T-helper 1 cell treated with Interleukin-12 subunit alpha and Interleukin-12 subunit beta and Interleukin-4 antibody, amounts not matched to agents 30 ng/mL and 1 ng/mL, for 36 hours (primary cell): ENCODE results near the gene GARIN6. TPM values are rescaled to one million over a fixed set of nuclear protein-coding genes. Genes with fewer than 3 reads are reported as not detected.
"Not testable (repeated sequence)": the region's sequence is repeated elsewhere in the genome, so short reads cannot be mapped to it uniquely, and the experiment has no call there.

Source experiments
- intact Hi-C: fragments of 100-400 bp; cut with micrococcal nuclease; formaldehyde crosslinking; loops from one replicate; pipeline ENCODE4 v1.15.1; 2024
- total RNA-seq: library from RNA; stranded (reverse); gene quantifications from 2 replicates; pipeline ENCODE4 v1.2.3, GENCODE V29; 2022

The GARIN6 gene
- not detected in 2 replicates for total RNA-seq

DNA sequence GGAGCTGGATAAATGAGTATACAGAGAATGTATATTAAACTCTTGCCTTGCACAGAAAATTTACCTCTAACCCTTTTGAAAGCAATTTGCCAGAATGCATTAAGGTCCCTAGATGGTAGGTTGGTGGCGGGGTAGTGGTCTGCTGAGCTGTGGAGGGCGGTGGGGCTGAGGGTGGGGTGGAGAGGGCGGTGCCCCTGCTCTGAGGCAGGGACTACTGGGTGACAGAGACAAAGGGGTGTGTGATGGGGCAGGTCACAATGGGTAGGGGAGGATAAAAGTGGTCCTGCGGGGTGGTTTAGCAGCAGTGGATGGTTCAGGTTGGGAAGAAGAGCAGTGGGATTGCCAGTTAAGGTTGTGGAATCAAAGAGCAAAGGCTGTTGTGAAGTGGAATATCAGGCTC is at the start of gene GARIN6:
GARIN6 (plus strand) TSS at position 301 of the 400 bp plus-strand sequence. CDS start 422 bp downstream, outside the sequence.
- intact Hi-C loops: no loop called here

GRCh38 chr12:99598785-99599184 is 48.8 kb upstream of the GARIN6 start:
- intact Hi-C loops: no loop called here

DNA sequence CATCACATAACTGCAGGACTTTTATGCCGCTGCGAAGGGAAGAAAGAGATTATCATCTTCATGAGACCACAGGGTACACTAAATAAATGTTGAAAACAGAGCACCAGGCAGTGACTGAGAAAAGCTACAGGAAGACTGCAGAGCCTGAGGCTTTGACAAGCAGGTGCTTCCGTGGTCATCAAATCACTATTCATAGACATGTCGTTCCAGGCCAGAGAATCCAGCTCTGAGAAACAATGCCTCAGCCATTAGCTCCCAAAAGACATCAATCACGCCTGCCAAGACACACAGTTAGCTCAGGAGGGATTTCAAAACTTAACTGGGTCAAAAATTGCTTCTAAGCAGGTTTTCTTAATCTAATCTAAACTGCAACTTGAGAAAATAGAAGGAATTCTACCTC is 47.2 kb upstream of the GARIN6 start:
- intact Hi-C loops: no loop called here

DNA sequence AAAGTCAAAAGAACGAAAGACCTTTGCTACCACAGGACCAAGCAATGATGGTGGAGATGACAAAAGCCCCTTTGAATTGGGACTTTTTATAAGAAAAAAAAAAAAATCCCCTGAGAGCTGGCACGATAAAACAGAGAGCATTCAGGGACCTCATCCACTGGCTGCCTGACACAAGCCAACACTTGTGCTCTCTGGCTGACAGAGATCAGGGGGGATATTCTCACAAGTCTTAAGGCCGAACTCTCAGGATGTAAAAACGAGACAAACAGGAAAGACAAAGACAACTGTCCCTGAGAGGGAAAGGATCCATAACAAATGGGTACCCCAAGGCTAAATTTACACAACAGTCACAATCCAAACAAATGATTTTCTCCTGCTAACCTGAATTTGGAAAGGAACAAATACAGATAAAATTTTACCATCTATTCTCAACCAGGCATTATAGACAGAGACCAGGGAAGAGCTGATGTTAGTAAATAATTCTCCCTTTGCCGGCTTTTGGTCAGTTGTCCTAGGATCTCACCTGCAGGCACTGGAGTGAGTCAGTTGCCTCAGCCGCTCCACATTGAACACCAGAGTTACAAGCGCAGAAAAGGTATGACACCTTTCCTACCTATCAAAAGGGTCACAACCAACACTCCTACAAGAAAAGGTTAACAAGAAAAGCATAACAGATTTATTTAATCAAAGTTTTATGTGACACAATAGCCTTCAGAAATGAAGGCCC is 37.9 kb upstream of the GARIN6 start:
- intact Hi-C loops: no loop called here

DNA sequence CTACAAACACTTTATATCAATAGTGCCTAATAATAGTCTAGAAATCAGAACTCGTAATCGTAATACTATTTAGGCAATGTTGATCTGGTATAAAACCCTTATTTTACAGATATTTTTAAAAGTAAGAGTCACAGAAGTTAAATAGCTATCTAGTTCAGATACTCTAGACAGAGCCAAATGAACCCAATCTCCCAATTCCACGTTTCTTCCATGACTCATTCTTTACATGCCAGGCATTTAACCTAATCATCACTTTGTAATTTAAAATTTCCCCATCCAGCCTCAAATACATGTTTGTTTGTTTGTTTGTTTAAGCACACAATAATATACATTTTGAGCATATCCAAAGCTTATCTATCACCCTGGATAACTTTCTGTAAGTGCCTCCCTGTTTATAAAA is 36.4 kb upstream of the GARIN6 start:
- intact Hi-C loops: no loop called here

DNA sequence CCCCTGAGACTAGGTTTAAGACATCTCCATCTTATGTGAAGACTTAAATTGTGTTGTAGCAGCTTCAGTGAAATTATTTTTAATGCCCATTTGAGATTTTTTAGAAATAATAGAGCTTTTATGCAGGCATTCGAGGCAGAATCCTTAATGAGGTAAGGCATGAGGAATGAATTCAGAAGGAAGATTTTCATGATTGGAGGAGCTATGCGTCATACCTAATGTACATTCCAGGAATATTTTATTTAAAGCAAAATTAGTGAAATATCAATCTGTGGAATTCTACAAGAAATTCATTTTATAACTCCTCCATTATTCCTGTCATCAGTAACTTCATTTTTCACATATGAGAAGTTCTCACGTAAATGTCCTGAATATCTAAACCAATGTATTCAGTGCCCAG is 36.0 kb upstream of the GARIN6 start:
- intact Hi-C loops: no loop called here

GRCh38 chr12:99618657-99619056 is 28.9 kb upstream of the GARIN6 start:
- intact Hi-C loops: no loop called here

GRCh38 chr12:99619389-99620158 is 28.0 kb upstream of the GARIN6 start:
- intact Hi-C loops: loop anchor here (1.0 kb wide), 1 partner anchor 232 kb away; no protein-coding TSS in a partner anchor

DNA sequence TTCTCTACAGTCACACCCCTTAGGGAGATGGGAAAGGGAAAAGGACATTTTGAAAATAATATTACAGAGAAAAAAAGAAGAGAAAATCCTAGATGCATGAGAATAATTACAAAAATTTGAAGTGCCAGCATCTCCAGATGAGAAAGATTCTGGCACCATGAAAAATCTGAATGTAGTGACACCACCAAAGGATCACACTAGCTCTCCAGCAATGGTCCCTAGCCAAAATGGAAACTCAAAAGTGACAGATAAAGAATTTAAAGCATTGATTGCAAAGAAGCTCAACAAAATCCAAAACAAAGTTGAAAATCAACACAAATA is 27.4 kb upstream of the GARIN6 start:
- intact Hi-C loops: loop anchor here (1.0 kb wide), 1 partner anchor 233 kb away; no protein-coding TSS in a partner anchor

DNA sequence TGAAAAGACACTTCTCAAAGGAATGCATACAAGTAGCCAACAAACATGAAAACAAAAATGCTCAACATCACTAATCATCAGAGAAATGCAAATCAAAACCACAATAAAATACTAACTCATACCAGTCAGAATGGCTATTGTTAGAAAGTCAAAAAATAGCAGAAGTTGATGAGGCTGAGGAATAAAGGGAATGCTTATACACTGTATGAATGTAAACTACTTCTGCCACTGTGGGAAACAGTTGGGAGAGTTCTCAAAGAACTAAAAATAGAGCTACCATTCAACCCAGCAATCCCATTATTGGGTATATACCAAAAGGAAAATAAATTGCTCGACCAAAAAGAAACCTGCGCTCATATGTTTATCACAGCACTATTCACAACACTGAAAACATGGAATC is 23.0 kb upstream of the GARIN6 start:
- intact Hi-C loops: not testable (repeated sequence)

DNA sequence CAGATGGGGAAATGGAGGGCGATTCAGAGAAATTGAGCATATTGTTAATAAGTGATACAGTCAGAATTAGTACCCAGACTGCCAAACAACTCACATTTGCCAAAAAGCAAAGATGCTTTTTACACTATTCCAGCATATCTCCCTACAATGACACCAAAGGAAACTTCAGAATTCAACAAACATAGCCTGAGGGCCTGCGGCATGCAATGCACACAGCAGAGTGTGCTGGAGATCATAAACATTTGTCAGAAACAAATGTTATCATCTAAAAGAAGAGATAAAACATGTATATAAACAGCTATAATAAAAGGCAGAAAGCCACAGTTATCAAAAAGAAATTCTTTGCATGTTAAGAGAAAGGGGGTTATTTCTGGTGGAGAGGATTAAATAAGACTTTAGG is 20.1 kb upstream of the GARIN6 start:
- intact Hi-C loops: no loop called here

DNA sequence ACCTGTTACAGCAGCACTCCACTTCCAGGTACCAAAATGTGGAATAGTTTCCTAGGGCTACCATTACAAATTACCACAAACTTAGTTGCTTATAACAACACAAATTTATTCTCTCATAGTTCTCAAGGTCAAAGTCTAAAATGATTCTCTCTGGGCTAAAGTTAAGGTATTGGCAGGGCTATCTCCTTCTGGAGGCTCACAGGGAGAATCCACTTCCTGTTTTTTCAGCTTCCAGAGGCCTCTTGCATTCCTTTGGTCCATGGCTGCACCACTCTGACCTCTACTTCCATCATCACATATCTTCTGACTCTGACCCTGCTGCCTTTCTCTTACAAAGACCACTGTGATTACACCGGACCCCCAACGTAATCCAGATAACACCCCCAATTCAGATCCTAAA is 2.9 kb upstream of the GARIN6 start:
- intact Hi-C loops: no loop called here

- intact Hi-C loops: no loop called here
Observed at GRCh38 chr12:99648183-99648582, 630 bp downstream of the GARIN6 start.

- intact Hi-C loops: no loop called here
Observed at GRCh38 chr12:99649551-99649950, 2.0 kb downstream of the GARIN6 start.

- intact Hi-C loops: no loop called here
Observed at GRCh38 chr12:99658671-99659349, 11.3 kb downstream of the GARIN6 start.

DNA sequence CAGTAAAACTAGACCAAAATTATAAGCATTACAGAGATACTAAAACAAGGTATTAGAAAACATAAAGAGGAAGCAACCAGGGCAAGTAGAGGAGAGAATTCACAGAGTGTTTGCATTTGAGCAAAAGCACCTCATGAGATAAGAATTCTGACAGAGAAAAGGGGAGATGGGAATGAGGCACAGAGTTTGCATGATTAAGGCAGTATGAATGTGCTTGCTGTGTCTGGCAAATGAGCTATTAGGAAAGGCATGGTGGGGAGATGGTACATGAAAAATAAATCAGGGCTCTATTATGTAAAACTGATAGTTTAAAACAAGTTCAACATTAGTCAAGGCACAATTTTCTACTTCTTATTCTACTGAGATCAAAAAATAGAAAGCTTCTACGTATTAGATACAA is 23.1 kb downstream of the GARIN6 start:
- intact Hi-C loops: no loop called here

DNA sequence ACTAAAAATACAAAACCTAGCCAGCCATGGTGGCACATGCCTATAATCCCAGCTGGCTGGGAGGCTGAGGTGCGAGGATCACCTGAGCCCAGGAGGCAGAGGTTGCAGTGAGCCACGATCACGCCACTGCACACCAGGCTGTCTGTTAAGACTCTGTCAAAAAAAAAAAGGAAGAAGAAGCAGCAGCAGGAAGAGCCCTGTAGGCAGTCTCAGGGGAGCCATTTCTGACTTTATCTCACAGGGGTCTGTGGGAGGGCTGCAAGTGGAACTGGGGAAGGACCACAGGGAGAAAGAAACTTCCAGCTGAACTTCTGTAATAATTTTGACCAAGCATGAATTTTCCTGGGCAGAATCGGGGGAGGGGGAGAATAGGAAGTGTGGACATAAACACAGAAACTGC is 32.7 kb downstream of the GARIN6 start:
- intact Hi-C loops: no loop called here

GRCh38 chr12:99686142-99686541 is 38.6 kb downstream of the GARIN6 start:
- intact Hi-C loops: no loop called here

GRCh38 chr12:99695050-99695449 is 47.5 kb downstream of the GARIN6 start:
- intact Hi-C loops: no loop called here
